Keratinocyte (primary cell): ENCODE data around the gene C19orf25. TPM values are rescaled to one million over a fixed set of nuclear protein-coding genes. Genes with fewer than 3 reads are reported as not detected.

Experiments used
- DNase-seq: peaks from one replicate; pipeline ENCODE4 v3.0.0-alpha.2; 2011; ENCODE audit warnings: low read depth, missing footprints, low spot score
- FAIRE-seq: peaks from 2 replicates; lab custom pipeline; 2011; peaks lifted over from hg19 to GRCh38; lab: Jason Lieb, UNC
- H2AFZ ChIP-seq: 2 replicates; pipeline ENCODE4 v1.6.0; 2012; ENCODE audit warnings: low read length, control low read depth, inconsistent platforms; ENCODE audit not compliant: control insufficient read depth
- H3K27ac ChIP-seq: 2 replicates; pipeline ENCODE4 v1.5.1; 2011; ENCODE audit warnings: low read length; ENCODE audit not compliant: control insufficient read depth, insufficient read depth
- H3K27me3 ChIP-seq: 3 replicates; pipeline ENCODE4 v1.6.0; 2011; ENCODE audit warnings: low read length; ENCODE audit not compliant: control insufficient read depth, insufficient read depth; ENCODE audit errors: extremely low read depth
- H3K36me3 ChIP-seq, 2 experiments: 2 replicates in 1 of 2; 3 replicates in 1 of 2; pipeline ENCODE4 v1.5.1; 2011; ENCODE audit warnings: low read length in 2 of 2, mild to moderate bottlenecking in 1 of 2; ENCODE audit not compliant: control insufficient read depth in 2 of 2, insufficient read depth in 2 of 2; ENCODE audit errors: extremely low read depth in 1 of 2
- H3K4me1 ChIP-seq: 3 replicates; pipeline ENCODE4 v1.5.1; 2011; ENCODE audit warnings: low read length; ENCODE audit not compliant: control insufficient read depth, insufficient read depth; ENCODE audit errors: extremely low read depth
- H3K4me2 ChIP-seq: 3 replicates; pipeline ENCODE4 v1.6.0; 2011; ENCODE audit warnings: low read depth, low read length; ENCODE audit not compliant: control insufficient read depth, insufficient read depth; ENCODE audit errors: extremely low read depth
- H3K4me3 ChIP-seq, 3 experiments: fragments of 200-600 bp in 1 of 3; sonication (generic) in 1 of 3; 2 replicates in 2 of 3; 3 replicates in 1 of 3; pipeline ENCODE4 v1.5.1; 2011 to 2016; ENCODE audit warnings: low read length in 3 of 3, mild to moderate bottlenecking in 3 of 3, control low read depth in 2 of 3, inconsistent platforms in 1 of 3, low read depth in 1 of 3, mixed read lengths in 1 of 3, mixed run types in 1 of 3, moderate library complexity in 1 of 3; ENCODE audit not compliant: control insufficient read depth in 2 of 3, insufficient read depth in 2 of 3; ENCODE audit errors: extremely low read depth in 1 of 3
- H3K79me2 ChIP-seq: 2 replicates; pipeline ENCODE4 v1.6.0; 2012; ENCODE audit warnings: low read length; ENCODE audit not compliant: control insufficient read depth, insufficient read depth
- H3K9ac ChIP-seq: 3 replicates; pipeline ENCODE4 v1.6.0; 2011; ENCODE audit warnings: low read length; ENCODE audit not compliant: control insufficient read depth, insufficient read depth; ENCODE audit errors: extremely low read depth
- H3K9me1 ChIP-seq: 3 replicates; pipeline ENCODE4 v1.6.0; 2011; ENCODE audit warnings: low read length; ENCODE audit not compliant: control insufficient read depth, insufficient read depth; ENCODE audit errors: extremely low read depth
- H3K9me3 ChIP-seq: 2 replicates; pipeline ENCODE4 v1.5.1; 2012; ENCODE audit warnings: low read depth, low read length; ENCODE audit not compliant: control insufficient read depth
- H4K20me1 ChIP-seq: 3 replicates; pipeline ENCODE4 v1.6.0; 2011; ENCODE audit warnings: low read length; ENCODE audit not compliant: control insufficient read depth, insufficient read depth; ENCODE audit errors: extremely low read depth
- EZH2 ChIP-seq: IDR thresholded peaks from one replicate; pipeline ENCODE4 v1.6.1; 2012; ENCODE audit warnings: inconsistent platforms, mild to moderate bottlenecking, low read length, moderate library complexity
- dilution Hi-C: fragments of 300-500 bp; cut with MboI; formaldehyde crosslinking; loops from one replicate; pipeline ENCODE4 v1.7.0; 2020; ENCODE audit warnings: low sequenced_read_pairs; ENCODE audit not compliant: extremely low pct_ligation_motif_present
- polyA plus RNA-seq, 5 experiments: library from polyadenylated mRNA; depleted of rRNA in 3 of 5; stranded (reverse) in 3 of 5; stranded (forward) in 1 of 5; unstranded in 1 of 5; fragments of >200 nt; gene quantifications; 1 replicate in 1 of 5; 2 replicates in 3 of 5; 3 replicates in 1 of 5; pipeline versions ENCODE4 v1.2.1 to v1.2.3, GENCODE V29; 2011 to 2012; ENCODE audit warnings: missing spikeins in 2 of 5, low read depth in 1 of 5, low replicate concordance in 1 of 5
- TF ChIP-seq, protein P1 (sequence below), 3 experiments: IDR thresholded peaks in 1 of 3; conservative IDR thresholded peaks in 1 of 3; optimal IDR thresholded peaks in 1 of 3; 2 replicates in 2 of 3; 3 replicates in 1 of 3; pipeline versions ENCODE3 to v1.5.1; 2011; ENCODE audit warnings: low read length in 3 of 3, mild to moderate bottlenecking in 3 of 3, moderate library complexity in 2 of 3, control low read depth in 1 of 3, inconsistent platforms in 1 of 3; ENCODE audit not compliant: insufficient read depth in 2 of 3; ENCODE audit errors: extremely low read depth in 1 of 3

The C19orf25 gene
- polyA plus RNA-seq, 1 donor (not counting 4 experiments of a cell fraction or from before 2014, with no cell fraction given): 11.2 TPM

DNA sequence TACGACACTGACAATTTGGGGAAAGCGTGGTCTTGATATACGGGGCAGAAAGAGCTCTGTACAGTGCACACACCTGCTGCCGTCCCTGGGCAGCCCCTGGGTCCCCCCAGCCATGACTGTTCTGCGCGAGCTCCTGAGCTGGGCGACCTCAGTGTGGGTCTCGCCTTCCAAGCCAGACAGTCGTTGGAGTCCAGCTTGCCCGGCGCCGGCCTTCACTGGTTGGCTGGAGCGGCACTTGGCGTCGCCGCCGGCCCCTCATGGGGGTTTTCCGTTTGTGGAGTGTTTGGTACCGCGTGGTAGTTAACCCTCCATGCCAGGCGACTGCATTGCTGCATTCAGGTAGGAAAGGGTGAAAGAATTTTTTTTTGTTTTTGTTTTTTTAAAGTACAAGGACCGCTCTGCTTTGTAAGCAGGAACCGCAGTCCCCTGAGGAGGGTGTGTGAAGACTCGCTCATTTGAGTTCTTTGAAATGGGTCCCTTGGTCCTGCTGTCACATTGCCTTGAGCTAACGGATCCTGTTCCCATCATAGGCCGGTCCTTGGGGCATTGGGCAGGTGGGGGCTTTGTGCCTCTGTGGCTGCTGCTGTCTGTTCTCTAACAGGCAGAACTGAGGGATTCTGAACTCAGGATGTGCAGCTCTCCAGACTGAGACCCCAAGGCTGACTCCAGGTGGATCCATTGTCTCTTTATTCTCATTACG is 51.6 kb downstream of the C19orf25 start:
- H3K4me1 ChIP-seq: peaks cover 17% of the 10 kb centered on the region
- no peak overlapping the region for H3K9ac ChIP-seq
- H3K79me2 ChIP-seq: peaks cover 53% of the 10 kb centered on the region
- H3K9me3 ChIP-seq: no peaks in the 10 kb centered on the region
- H3K9me1 ChIP-seq: peaks cover 3% of the 10 kb centered on the region
- no peak overlapping the region for H2AFZ ChIP-seq
- dilution Hi-C loops: no loop called here
- no peak for DNase-seq
- H4K20me1 ChIP-seq: peaks cover 10% of the 10 kb centered on the region
- H3K27me3 ChIP-seq: no peaks in the 10 kb centered on the region
- H3K27ac ChIP-seq: no peak overlapping the region
- peaks cover 35 to 65% of the 10 kb centered on the region in 2 experiments for H3K36me3 ChIP-seq
- FAIRE-seq: no peak
- no peak overlapping the region for H3K4me3 ChIP-seq
- H3K4me2 ChIP-seq: no peak overlapping the region
- TF ChIP-seq, protein P1, sequence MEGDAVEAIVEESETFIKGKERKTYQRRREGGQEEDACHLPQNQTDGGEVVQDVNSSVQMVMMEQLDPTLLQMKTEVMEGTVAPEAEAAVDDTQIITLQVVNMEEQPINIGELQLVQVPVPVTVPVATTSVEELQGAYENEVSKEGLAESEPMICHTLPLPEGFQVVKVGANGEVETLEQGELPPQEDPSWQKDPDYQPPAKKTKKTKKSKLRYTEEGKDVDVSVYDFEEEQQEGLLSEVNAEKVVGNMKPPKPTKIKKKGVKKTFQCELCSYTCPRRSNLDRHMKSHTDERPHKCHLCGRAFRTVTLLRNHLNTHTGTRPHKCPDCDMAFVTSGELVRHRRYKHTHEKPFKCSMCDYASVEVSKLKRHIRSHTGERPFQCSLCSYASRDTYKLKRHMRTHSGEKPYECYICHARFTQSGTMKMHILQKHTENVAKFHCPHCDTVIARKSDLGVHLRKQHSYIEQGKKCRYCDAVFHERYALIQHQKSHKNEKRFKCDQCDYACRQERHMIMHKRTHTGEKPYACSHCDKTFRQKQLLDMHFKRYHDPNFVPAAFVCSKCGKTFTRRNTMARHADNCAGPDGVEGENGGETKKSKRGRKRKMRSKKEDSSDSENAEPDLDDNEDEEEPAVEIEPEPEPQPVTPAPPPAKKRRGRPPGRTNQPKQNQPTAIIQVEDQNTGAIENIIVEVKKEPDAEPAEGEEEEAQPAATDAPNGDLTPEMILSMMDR (optimal IDR thresholded peaks at IDR 0.05 in 1 of 3, IDR thresholded peaks at IDR 0.05 in 1 of 3, conservative IDR thresholded peaks at IDR 0.05 in 1 of 3; ENCODE audit: extremely low read depth in 1 of 3, insufficient read depth in 2 of 3, low read length in 3 of 3): no peak
- TF ChIP-seq EZH2: no peak

DNA sequence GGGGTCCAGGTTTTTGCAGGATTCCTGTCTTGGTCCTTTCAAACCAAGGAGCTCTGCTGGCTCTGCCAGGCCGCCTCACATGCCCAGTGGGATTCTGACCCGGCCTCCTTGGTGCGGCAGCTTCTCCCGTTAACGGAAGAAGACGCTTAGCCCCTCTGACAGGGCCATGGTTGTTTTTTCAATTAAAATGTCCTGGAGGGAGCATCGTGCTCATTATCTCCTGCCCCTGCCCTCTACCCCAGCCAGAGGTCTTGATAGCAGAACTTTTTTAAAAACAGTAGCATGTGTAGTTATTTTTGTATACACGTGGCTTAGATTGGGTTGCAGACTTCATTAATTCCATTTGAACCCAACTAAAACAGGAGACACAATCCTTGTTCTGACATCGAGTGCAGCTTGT is 52.3 kb downstream of the C19orf25 start:
- FAIRE-seq: no peak
- TF ChIP-seq EZH2: no peak
- TF ChIP-seq, protein P1 (optimal IDR thresholded peaks at IDR 0.05 in 1 of 3, IDR thresholded peaks at IDR 0.05 in 1 of 3, conservative IDR thresholded peaks at IDR 0.05 in 1 of 3; ENCODE audit: extremely low read depth in 1 of 3, insufficient read depth in 2 of 3, low read length in 3 of 3): no peak
- H3K9ac ChIP-seq: no peak overlapping the region

More for the DNA sequence above, 52.3 kb downstream of the C19orf25 start:
- dilution Hi-C loops: no loop called here
- Histone ChIP-seq H3K27me3 (no peaks in the 10 kb centered on the region), H3K4me1 (peaks cover 17% of the 10 kb centered on the region), H3K9me3 (no peaks in the 10 kb centered on the region), H4K20me1 (peaks cover 10% of the 10 kb centered on the region), H3K4me3 (no peak overlapping the region), H3K27ac (no peak overlapping the region), H3K9me1 (peaks cover 3% of the 10 kb centered on the region), H3K79me2 (peaks cover 53% of the 10 kb centered on the region), H3K36me3 (peaks cover 35 to 63% of the 10 kb centered on the region in 2 experiments), H2AFZ (no peak overlapping the region), H3K4me2 (no peak overlapping the region)
- no peak for DNase-seq
